Progenitor cell of endocrine pancreas (in vitro differentiated cells): Measurements from ENCODE around the gene CALY. TPM values are rescaled to one million over a fixed set of nuclear protein-coding genes. Genes with fewer than 3 reads are reported as not detected.

ENCODE experiments used
- DNase-seq: peaks from one replicate; pipeline ENCODE4 v3.0.0; 2021; ENCODE audit warnings: low spot score; ENCODE audit not compliant: unreplicated experiment
- H3K27ac Mint-ChIP-seq: 2 replicates; pipeline ENCODE4 v1.8.0; 2021; ENCODE audit warnings: mild to moderate bottlenecking, moderate library complexity, mixed read lengths
- H3K27me3 Mint-ChIP-seq: 2 replicates; pipeline ENCODE4 v1.8.0; 2021; ENCODE audit warnings: mixed read lengths
- H3K36me3 Mint-ChIP-seq: 2 replicates; pipeline ENCODE4 v1.8.0; 2022; ENCODE audit warnings: mixed read lengths; ENCODE audit not compliant: insufficient read depth
- H3K4me1 Mint-ChIP-seq: 2 replicates; pipeline ENCODE4 v1.8.0; 2021; ENCODE audit warnings: low read depth, mixed read lengths
- H3K4me3 Mint-ChIP-seq: 2 replicates; pipeline ENCODE4 v1.8.0; 2021; ENCODE audit warnings: low read depth, mild to moderate bottlenecking, moderate library complexity, mixed read lengths
- H3K9me3 Mint-ChIP-seq: 2 replicates; pipeline ENCODE4 v1.8.0; 2021; ENCODE audit warnings: low read depth, mixed read lengths
- CTCF ChIP-seq: fragments of 200-600 bp; sonication (generic); IDR thresholded peaks from one replicate; pipeline ENCODE4 v1.5.0; 2021; ENCODE audit warnings: antibody characterized with exemption, mild to moderate bottlenecking; ENCODE audit not compliant: unreplicated experiment
- total RNA-seq: library from RNA; stranded (reverse); gene quantifications from 2 replicates; pipeline ENCODE4 v1.2.1, GENCODE V29; 2021

The CALY gene
- total RNA-seq, 1 donor from 2014 or later = 2.5 TPM

DNA sequence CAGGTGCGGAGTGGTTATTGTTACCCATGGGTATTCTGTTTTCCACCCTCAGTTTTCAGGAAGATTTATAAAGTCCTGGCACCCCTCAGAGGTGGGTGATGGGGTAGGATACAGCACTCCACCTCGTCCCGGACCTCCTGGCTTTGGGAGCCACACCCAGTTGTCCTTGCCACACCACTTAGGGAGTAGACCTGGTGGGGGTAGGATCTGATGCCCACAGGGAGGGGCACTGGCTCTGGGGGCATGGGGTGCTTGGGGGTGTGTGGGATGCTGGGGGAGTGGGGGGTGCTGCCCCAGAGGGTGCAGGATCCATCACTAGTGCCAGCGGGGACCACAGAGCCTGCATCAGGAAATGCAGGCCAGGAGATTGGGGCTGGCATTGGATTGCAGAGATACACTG is 23.5 kb downstream of the CALY start:
- TF ChIP-seq CTCF = no peak
- Mint-ChIP-seq H3K27me3 (no peaks in the 10 kb centered on the region), H3K27ac (no peak overlapping the region), H3K9me3 (no peaks in the 10 kb centered on the region), H3K36me3 (peaks cover 4% of the 10 kb centered on the region), H3K4me3 (no peak overlapping the region), H3K4me1 (no peaks in the 10 kb centered on the region)
- DNase-seq = no peak

GRCh38 chr10:133312769-133313145 is 23.9 kb downstream of the CALY start:
- H3K4me3 Mint-ChIP-seq = no peak overlapping the region
- DNase-seq = no peak
- H3K27ac Mint-ChIP-seq = no peak overlapping the region
- peaks cover 5% of the 10 kb centered on the region for H3K36me3 Mint-ChIP-seq
- no peaks in the 10 kb centered on the region for H3K27me3 Mint-ChIP-seq
- TF ChIP-seq CTCF = no peak
- H3K9me3 Mint-ChIP-seq = no peaks in the 10 kb centered on the region
- peaks cover 2% of the 10 kb centered on the region for H3K4me1 Mint-ChIP-seq

DNA sequence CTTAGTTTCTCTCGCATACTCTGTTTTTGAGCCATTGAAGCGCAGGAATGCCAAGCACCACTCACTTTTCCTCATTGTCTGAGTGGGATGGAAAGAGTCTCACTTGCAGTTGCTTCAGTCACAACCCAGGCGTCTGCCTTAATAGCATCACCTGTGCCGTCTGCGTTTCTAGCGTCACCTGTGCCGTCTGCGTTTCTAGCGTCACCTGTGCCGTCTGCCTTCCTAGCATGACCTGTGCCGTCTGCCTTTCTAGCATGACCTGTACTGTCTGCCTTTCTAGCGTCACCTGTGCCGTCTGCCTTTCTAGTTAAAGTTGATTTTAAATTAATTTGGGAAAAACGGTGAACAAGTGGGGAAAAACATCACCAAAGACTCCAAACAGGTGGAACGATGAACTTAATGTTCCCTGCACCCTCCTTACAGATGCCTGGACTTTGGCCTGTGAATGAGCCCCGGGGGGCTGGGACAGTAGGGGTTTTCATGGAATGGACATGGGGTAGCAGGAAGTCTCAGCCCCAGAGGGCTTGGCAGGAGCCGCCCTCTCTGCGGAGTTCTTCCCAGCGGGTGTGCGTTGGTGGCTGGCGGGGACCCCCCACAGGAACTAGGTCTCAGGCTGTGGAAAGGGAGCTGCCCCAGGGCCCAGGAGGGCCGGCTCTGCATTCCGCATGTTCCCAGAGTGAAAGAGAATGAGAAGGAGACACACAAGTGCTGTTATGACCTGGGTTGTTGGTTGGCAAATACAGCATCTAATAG is 24.5 kb downstream of the CALY start:
- Mint-ChIP-seq H3K27ac (no peak overlapping the region), H3K9me3 (no peaks in the 10 kb centered on the region), H3K27me3 (no peaks in the 10 kb centered on the region), H3K36me3 (peaks cover 5% of the 10 kb centered on the region), H3K4me1 (peaks cover 5% of the 10 kb centered on the region), H3K4me3 (no peak overlapping the region)
- no peak for TF ChIP-seq CTCF
- no peak for DNase-seq

- no peak for TF ChIP-seq CTCF
- peaks cover 8% of the 10 kb centered on the region for H3K4me1 Mint-ChIP-seq
- H3K9me3 Mint-ChIP-seq = no peaks in the 10 kb centered on the region
- no peaks in the 10 kb centered on the region for H3K27me3 Mint-ChIP-seq
- no peak for DNase-seq
- peaks cover 5% of the 10 kb centered on the region for H3K36me3 Mint-ChIP-seq
- H3K27ac Mint-ChIP-seq = no peak overlapping the region
- H3K4me3 Mint-ChIP-seq = no peak overlapping the region
Measured at GRCh38 chr10:133311570-133311969, 25.1 kb downstream of the CALY start.

DNA sequence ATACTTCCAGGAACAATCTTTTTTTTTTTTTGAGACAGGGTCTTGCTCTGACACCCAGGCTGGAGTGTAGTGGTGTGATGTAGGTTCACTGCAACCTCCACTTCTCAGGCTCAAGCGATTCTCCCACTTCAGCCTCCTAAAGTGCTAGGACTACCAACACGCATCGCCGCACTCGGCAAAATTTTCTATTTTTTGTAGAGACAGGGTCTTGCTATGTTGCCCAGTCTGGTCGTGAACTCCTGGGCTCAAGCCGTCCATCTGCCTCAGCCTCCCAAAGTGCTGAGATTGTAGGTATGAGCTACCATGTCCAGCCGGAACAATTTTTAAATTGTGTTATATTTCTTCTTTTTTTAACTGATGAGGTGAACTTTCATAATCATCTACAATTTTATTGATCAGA is 25.9 kb downstream of the CALY start:
- Mint-ChIP-seq H3K27ac (no peak overlapping the region), H3K4me3 (peak overlapping the region; percentile 37), H3K36me3 (peaks cover 3% of the 10 kb centered on the region), H3K9me3 (no peaks in the 10 kb centered on the region), H3K27me3 (no peaks in the 10 kb centered on the region), H3K4me1 (peaks cover 8% of the 10 kb centered on the region)
- no peak for TF ChIP-seq CTCF
- DNase-seq = no peak
